ENCODE results near the gene VAC14.

VAC14 gene

DNA sequence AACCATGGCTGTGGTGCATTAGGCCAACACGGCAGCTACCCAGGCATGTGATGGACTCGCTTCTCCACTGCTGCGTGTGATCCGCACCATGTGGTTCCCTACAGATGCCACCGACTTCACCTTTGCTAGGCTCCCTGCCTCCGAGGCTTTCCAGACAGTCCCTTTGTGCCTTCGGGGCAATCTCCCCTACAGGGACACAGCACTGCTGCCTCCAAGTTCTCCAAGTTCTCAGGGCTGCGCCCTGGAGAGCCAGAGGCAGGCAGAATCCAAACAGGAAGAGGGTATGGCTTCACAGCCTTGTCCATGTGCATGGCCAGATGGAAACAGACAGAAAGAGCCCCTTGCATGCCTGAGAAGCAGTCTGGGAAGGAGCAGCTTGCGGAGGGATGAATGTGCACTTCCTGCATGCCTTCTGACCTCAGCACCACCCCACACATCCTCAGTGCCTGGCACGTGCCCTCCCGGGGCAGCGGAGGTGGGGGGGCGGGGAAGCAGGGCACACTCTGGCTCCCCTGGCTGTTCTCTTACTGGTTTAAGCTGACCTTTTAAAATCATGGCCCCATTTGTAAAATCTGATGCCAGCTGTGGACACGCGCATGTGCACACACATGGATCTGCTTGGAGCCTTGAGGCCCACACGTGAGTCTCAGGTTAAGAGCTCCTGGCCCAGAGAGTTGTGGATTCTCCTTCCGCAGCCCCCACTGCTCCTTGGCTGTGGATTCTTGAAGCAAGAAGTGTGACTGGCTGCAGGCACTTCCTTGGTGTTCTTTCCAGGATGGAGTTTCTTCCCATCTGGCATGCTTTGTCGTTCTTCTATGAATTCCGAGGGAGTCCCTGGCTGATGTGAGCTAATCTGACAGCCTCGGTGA is 59.8 kb downstream of the VAC14 start:
- no peak for DNase-seq

DNA sequence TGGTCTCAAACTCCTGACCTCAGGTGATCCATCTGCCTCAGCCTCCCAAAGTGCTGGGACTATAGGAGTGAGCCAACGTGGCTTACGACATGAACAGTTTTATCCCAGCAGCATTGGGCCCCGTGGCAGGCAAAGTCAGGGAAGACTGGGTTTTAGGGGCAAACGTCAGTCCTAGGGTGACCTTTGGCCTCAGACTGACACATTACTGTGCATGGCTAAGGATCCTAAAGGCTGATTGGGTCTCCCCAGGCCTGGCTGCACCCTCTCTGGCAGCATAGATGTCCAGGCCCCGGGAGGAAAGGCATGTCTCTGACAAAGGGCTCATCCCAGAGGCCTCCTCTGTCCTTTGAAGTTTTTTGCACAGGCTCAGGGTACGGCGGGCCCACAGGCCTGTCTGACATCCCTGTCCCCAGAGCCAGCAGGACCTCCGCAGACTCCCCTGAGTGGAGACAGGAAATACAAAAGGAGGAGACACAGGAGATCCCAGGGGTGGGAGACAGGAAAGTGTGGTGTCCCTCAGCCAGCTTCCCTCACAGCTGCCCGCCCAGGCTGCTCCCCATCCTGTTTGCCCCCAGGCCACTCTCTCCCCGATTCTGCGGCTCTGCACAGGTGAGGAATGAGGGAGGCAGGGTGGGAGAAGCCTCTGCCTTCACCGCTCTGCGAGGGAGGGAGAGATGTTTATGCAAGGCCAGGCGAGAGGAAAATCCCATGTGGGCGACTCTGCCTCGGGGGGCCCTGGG is 60.6 kb downstream of the VAC14 start:
- DNase-seq, result no peak

DNA sequence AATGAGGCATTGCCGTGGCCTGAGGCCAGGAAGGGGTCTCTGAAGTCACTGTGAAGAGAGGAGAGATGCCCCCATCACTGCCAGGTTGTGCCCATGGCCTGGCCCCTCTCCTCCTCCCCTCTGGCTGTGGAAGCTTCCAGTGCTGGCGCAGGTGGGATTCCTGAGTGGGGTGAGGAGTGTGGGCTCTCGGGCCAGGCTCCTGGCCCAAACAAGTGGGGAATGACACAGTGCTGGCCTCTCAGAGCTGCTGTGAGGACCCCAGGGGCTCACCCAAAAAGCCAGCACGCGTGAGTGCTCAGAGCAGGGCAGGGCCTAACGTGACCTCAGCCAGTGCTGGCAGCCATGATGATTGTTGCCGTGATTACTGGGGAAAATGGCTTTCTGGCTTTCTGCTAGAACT is 61.6 kb downstream of the VAC14 start:
- no peak for DNase-seq

DNA sequence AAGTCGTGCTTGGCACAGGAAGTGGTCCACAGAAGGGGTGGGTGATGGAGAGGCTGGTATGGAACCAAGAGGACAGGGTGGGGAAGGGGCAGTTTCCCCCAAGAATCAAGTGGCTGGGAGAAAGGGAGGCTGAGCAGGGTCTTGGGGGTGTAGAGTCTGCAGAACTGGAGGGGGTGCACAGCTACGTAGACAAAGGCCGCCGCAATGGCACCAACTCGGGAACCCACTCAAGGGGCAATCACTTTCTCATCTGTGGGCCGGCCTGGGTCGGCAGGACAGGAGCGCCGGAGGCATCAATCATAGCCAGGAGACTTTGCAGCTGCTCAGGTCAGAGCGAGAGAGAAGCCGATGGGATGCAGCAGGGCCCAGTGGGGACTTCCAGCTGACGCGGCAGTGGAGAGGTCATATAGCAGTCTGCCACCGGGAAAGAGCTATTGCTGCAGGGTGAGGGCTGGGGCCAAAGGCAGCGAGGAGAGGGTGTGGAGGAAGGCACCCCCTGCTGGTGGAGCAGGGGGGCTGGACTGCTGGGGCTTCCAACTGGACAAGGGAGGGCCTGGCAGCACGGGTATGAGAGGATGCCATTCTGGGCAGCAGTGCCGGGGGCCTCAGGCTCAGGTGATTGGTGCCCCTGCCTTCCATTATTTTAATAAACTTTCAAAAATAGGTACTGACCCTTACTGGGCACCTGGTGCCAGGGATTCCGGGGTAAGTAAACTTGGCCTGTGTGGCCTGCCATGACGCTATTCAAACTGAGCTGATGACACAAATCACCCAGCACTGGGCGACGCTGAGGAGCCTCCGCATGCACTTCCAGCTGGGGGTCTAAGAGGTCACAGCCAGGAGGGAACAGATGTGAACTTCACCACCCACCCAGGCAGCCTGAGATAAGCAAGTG is 62.6 kb downstream of the VAC14 start:
- DNase-seq, result no peak

DNA sequence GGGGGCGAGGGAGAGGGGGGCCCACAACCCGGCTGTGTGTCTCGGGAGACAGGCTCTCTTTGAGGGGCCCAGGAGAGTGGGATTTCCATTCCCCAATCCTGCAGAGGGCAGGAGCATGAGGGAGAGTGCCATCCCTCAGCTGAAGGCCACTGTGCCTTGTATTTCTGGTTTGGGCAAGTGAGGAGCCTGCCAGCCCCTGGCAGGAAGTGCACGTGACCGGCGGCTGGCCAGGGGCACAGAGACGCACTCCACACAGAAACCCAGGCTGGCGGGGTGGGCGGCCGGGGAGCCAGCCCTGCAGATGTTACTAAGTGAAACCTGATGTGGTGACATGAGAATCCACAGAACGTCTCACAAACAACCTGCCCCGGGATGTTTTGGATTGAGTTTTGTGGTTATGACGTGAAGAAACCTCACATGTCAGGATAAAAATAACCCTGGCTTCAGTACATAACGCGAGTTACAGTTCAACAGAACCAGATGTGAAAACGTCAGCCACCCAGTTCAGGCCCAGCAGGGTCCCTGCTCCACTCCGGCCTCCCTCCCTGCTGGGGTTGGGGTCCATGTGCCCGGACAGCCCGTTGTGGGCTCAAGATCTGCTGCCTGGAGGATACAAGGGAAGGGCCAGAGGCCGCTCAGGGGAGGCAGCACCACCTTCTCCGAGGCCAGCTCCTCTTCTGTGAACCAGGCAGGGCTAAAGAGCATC is 63.4 kb downstream of the VAC14 start:
- no peak for DNase-seq

DNA sequence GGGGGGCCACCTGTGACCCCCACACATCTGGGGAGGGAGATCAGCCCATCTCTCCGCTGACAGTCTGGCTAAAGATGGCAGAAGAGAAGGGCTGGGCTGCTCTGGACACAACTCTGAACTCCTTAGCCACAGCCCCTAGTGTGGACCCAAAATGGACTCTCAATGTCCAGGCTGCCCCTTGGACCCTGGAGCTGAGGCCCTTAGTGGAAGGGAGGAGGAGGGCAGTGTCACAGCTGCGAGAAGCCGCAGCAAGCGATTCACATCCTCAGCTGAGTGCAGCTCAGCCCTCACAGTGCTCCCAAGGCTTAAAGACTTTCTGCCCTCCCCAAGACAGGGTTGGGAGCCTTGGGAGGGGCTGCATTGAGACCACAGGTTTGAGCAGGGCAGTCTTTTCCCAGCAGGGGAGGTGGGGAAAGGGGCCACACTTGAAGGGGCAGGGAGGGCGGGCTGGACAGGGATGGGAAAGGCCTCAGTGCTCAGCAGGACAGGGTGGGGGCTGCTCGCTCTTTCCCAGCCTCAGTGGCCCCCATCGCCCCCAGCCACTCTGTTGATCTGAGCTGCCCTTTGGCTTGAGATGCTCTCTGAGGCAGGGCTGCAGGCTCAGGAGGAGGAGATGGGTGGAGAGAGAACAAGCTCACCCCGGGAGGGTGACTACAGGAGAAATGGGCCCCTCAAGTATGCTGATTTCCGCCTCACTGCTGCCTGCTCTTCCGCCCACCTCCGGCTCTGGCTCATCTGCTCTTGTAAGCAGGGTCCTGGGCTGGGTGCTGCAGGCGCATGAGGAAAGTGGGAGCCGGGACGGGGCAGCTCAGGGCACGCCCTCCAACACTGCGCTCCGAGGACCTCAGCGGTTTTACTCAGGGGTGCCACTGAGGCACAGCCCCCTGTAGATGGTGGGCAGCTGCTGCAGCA is 64.2 kb downstream of the VAC14 start:
- DNase-seq, result no peak

DNA sequence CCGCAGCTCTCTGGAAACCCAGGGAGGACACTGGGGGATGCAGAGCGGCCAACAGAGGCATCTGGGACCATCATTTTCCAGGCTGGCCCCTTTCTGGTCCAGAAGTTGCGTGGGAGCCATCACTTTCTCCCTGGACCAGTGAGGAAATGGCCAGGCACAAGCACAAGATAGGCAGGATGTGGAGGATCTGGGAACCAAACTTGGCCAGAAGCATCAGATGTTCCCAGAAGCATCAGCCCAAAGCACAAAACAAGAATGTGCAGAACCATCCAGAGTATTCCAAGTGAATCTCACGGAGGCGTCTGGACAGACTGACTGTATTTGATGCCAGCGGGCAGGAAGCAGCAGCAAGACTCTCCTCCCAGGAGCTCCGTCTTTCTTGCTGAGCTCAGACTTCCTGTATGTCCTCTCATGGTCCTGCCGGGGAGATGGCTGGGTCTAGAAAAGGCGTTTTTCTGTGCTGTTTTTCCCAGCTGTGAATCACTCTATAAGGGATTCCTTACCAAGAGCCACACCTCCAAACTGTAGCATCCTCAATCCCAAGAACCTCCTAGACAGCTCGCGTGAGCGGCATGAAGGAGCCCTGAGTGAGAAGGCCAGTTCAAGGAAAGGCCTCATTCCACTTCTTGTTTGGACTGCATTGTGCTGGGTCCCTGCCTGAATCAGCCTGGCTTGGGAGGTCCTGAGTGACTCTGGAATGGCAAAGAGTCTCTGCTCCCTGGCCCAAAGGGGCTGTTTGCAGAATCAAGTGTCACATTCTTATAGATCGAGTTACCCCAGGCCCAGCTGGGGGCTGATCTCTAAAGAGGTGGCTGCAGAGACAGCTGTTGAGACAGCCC is 65.6 kb downstream of the VAC14 start:
- no peak for DNase-seq

DNA sequence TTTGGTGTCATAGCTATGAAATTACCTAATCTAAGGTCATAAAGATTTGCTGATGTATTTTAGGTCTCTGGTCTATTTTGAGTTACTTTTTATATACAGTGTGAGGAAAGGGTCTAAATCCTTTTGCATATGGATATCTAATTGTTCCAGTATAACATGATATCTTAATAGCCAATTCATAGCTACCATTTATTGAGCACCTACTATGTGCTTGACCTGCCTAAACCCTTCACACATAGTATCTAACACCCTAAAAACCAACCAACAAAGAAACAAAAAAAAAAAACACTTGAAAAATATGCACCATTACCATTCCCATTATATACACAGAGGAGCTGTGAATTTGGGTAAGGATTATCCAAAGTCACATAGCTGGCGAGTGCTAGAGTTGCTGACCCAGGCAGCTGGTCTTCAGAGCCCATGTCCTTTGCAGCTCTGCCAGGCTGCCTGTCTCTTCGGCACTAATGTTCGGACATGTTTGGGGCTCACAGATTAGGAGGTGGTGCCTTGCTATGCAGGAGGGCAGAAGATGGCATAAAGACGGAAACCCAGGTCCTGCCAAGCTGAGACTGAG is 66.3 kb downstream of the VAC14 start:
- DNase-seq, result no peak

DNA sequence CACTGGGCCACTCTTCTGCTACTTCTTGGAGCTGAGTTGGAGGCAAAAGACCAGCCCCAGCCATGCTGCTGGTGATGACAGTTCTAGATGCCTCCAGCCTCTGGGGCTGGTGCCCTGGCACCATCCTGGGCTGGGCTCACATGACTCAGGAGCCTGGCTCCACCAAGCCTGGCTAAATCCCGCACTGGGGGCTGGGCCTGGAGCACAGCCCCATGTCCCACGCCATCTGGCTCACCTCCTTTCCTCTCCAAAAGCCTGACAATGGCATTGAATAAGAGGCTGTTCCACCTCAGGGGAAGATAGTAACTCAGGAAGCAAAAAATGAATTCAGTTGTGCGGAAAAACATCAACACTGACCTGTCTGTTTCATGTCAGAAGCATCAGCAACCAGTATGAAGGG is 70.0 kb downstream of the VAC14 start:
- DNase-seq, result no peak

DNA sequence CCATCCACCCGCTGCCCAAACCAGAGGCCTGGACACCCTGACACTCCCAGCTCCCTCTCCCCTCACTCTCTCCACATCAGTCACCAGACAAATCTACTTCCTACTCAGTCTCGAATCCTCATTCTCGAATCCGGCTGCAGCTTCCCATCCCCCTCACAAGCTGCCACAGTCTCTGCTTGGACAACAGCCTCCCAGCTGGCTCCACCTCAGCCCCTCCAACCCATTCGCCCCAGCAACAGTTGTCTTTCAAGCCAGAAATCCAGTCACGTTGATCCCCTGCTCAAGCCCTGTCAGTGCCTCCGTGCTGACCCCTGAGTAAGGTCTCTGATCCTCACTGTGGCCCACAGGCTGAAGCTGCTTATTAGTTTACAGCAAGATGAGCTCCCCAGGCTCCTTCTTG is 70.9 kb downstream of the VAC14 start:
- no peak for DNase-seq

DNA sequence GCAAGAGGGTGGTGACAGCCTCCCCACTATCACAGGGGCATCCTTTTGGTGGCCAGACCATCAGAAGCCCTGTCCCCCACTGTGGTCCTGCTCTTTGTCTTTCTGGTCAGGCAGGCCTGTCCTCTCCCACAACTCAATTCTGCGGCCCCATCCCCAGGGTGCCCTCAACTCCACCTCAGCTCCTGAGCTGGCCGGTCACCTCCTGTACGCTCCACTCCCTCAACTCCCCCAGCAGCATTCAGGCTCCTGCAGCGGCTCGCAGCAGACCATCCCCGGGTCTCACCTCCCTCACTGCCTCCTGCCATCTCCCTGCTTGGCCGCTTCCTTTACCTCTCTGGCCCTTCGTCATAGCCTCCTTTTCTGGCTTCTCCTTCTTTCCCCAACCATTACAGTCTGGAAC is 71.7 kb downstream of the VAC14 start:
- DNase-seq, result no peak

DNA sequence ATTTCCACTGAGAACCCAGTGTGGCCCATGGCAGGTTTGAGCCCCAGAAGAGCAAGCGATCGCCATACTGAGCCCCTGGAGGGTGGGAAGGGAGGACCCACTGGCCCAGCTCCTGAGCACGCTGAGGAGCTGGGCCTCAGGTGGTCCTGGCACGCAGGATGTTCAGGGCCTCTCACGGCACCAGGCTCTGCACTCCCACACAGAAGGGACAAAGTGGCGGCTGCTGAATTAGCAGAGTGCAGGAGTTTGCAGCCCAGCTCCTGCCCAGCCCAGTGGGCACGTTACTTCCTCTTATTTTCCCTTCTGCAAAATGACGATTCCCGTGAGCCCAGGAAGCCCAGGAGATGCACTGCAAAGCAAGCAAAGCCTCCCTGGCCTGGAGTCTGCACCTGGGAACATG is 72.8 kb downstream of the VAC14 start:
- DNase-seq, result no peak

DNA sequence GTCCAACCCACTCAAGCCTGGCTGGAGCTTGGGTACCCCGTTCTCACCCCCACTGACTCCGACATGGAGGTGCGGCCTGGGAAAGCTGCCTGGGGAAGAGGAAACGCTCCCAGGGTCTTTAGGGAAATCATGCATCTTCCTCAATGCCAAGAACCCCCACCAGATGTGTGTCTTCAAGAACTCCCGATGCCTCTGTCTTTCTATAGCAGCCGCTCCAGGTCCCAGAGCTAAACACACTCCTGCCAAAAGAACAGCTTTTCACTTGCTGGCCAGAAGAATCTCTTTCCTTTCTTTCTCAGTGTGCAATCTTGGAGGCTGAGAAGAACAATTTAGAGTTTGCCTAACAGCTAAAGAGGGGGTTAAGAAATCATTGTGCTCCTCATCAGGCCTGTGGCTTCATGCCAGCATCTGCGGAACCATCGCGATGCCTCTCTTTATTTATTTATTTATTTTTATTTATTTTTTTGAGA is 74.0 kb downstream of the VAC14 start:
- DNase-seq, result no peak

DNA sequence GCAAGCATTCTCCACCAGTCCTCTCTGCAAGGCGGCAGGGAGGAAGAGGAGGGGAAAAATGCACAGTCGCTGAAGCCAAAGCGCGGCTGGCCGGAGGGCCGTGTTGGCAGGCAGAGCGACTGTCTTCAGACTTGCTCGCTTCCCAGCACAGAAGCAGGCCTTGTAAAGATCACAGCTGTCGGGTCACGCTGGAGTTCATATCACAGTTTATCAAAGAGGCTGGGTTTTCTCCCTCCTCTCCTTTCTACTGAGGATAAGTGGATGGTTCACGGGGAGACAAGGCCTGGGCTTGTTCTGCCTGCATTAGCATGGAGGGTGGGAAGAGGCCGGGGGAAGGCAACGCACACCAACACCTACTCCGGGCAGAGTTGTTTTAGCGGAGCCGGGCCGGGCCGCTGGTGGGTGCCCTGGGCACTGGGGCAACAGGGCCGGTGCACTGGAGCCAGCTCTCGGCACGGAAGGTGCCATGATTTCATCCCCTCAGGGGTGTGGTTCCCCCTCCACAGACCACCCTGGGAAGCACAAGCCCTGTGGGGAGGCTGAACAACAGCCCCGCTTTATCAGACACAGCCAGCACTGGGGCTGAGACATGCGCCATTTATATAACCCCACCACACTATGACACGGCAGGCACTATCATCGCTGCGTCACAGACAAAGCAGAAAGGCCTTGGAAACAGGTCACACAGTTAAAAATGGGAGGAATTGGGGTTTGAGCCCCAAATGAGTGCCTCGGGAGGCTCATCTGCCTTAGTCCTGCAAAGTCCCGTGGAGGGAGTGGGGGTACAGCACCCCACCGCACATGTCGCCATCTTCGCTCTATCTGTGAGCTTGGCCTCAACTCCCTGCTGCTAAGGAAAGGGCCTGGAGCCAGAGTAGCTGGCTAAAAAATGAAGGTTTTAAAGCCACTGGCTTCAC is 74.8 kb downstream of the VAC14 start:
- no peak for DNase-seq

DNA sequence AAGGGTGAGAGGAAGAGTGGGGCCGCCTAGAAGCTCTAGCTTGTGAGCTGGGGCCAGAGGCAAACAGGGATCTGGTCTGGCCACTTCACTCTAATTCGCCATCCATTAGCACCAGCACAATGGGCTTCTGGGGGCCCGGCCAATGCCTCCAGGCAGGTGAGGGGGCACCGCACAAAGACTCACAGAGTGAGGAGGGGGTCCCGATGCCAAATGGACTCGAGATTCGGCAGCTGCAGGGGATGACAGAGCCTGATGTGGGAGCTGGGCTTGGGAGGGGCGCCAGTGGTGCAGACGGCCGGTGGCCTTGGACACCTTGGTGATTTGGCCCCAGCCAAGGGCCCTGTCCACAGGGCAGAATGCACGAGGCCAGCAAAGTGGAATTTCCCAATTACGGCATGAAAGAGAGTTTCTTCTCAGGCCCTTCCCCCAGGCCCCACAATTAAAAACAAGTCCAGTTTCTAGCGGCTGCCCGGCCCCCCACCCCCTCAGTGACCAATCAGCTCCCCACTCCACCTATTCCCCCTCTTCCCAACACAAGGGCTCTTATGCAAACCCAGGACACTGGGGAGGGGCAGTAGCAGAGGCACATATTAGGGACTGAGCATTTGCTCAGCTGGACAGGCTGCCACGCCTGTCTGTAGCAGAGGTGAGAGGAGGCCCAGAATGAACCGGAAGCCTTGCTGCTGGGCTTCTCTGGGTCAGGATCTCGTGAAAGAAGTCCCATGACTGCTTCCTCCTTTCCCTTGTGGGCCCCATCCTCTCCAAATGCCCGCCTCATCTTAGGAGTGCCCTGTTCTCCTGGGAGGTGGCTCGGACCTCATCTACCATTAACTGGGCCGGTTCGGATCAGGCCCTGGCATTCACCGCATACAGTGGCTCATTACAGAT is 75.7 kb downstream of the VAC14 start:
- no peak for DNase-seq

DNA sequence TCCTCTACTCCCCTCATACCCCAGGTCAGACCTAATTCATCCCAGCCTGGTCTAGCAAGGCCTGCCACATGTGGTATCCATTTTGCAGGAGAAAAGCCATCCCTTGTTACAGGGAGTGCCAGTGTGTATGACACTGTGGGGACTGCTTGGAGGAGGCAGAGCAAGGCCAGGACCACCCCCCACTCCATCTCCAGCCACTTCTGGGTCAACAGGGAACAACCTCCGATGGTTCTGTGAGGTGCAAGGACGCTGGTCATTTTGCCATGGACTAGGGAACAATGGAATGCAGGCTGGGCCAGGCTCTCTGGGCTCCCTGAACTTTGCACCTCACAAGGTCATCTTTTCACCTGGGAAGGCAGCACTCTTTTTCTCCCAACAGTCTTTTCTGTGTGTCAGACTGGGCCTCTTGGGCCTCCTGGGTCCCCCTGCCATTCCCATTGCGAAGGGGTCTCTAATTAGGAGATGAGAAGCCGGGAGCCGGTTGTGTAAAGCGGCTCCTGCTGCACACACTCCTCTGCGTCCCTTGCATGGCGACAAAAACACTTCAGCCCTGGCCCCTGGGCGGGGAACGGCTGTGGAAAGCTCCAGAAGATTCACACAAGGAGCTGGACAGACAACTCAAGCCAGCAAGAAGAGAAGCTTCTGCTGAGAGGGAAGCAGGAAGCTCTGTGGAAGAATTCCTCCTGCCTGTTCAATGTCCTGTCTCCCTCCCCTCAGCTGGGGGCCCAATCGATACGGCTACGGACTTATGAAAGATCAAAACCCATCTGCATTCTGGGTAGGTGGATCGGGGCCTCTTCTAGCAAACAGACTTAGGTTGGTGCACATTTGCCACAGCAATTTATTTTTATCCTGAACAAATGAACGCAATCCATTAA is 76.6 kb downstream of the VAC14 start:
- no peak for DNase-seq

DNA sequence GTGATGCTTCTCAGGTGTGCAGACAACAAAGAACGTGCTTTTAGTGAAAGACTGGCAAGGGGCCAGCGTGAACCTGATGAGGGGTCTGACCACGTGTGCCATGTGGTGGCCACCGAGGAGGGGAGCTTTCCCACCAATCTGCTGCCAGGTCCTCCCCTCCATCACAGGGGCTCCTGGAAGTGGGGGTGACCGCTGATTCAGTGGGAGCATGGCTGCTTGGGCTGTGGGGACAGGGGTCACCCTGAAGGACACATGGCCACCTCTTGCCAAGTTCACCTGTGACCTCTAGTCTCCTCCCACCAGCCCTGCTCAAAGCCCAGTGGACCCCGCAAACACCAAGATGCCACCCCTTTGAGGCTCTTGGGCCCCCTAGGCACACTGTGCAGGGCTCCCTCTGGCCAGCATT is 77.2 kb downstream of the VAC14 start:
- no peak for DNase-seq
